Ectodermal cell (in vitro differentiated cells): Measurements from ENCODE around the gene SMYD3.

ENCODE experiments used
- H3K27ac ChIP-seq: 2 replicates; pipeline ENCODE4 v1.7.0; 2013; ENCODE audit warnings: mild to moderate bottlenecking, low read depth, low read length; ENCODE audit not compliant: insufficient read depth, poor library complexity, severe bottlenecking
- H3K27me3 ChIP-seq: 2 replicates; pipeline ENCODE4 v1.7.0; 2013; ENCODE audit warnings: mild to moderate bottlenecking, low read length; ENCODE audit not compliant: insufficient read depth, control insufficient read depth, poor library complexity, severe bottlenecking
- H3K36me3 ChIP-seq: one replicate; pipeline ENCODE4 v1.7.0; 2013; ENCODE audit warnings: low read length; ENCODE audit not compliant: control insufficient read depth, insufficient read depth
- H3K4me1 ChIP-seq: one replicate; pipeline ENCODE4 v1.7.0; 2013; ENCODE audit warnings: low read length; ENCODE audit not compliant: control insufficient read depth, insufficient read depth
- H3K4me3 ChIP-seq: 2 replicates; pipeline ENCODE4 v1.7.0; 2013; ENCODE audit warnings: low read depth, low read length, control low read depth; ENCODE audit not compliant: insufficient read depth
- H3K9me3 ChIP-seq: 2 replicates; pipeline ENCODE4 v1.7.0; 2013; ENCODE audit warnings: mild to moderate bottlenecking, low read length, moderate library complexity; ENCODE audit not compliant: control insufficient read depth
- WGBS, 2 experiments: methylation state at CpG; one replicate each; pipeline ENCODE4 v1.1.7; 2013; ENCODE audit warnings: missing lambda C conversion rate in 2 of 2; 5-methylcytosine and 5-hydroxymethylcytosine counted together

SMYD3 gene

GRCh38 chr1:246476771-246477170, 30.3 kb downstream of the SMYD3 start:
- Histone ChIP-seq H3K36me3 (no peaks in the 10 kb centered on the region), H3K9me3 (no peaks in the 10 kb centered on the region), H3K27me3 (no peaks in the 10 kb centered on the region), H3K4me1 (no peaks in the 10 kb centered on the region), H3K27ac (no peak overlapping the region), H3K4me3 (no peak overlapping the region)
- WGBS, 2 experiments = 88 to 89% methylated on average over 1 of the region's 1 CpG

GRCh38 chr1:246471688-246472087, 35.4 kb downstream of the SMYD3 start:
- no peaks in the 10 kb centered on the region for H3K36me3 ChIP-seq
- H3K9me3 ChIP-seq = no peaks in the 10 kb centered on the region
- H3K27ac ChIP-seq = no peak overlapping the region
- H3K27me3 ChIP-seq = no peaks in the 10 kb centered on the region
- H3K4me1 ChIP-seq = no peaks in the 10 kb centered on the region
- H3K4me3 ChIP-seq = no peak overlapping the region
- 80% methylated on average over 1 of the region's 1 CpG; no CpG with 5 or more reads in 1 of the 2 experiments for WGBS, 2 experiments

- Histone ChIP-seq H3K9me3 (no peaks in the 10 kb centered on the region), H3K27ac (no peak overlapping the region), H3K4me3 (no peak overlapping the region), H3K36me3 (no peaks in the 10 kb centered on the region), H3K4me1 (no peaks in the 10 kb centered on the region), H3K27me3 (no peaks in the 10 kb centered on the region)
- 100% methylated on average over 1 of the region's 1 CpG for WGBS, 2 experiments
These were observed 36.5 kb downstream of the SMYD3 start for GRCh38 chr1:246470585-246470984.

- no peak overlapping the region for H3K4me3 ChIP-seq
- no peak overlapping the region for H3K27ac ChIP-seq
- no peaks in the 10 kb centered on the region for H3K9me3 ChIP-seq
- WGBS, 2 experiments = 90 to 94% methylated on average over 2 of the region's 2 CpGs
- H3K4me1 ChIP-seq = no peaks in the 10 kb centered on the region
- no peaks in the 10 kb centered on the region for H3K36me3 ChIP-seq
- no peaks in the 10 kb centered on the region for H3K27me3 ChIP-seq
These were observed 44.1 kb downstream of the SMYD3 start for GRCh38 chr1:246462986-246463385.

- Histone ChIP-seq H3K27me3 (no peaks in the 10 kb centered on the region), H3K4me1 (no peaks in the 10 kb centered on the region), H3K9me3 (no peaks in the 10 kb centered on the region), H3K4me3 (no peak overlapping the region), H3K36me3 (no peaks in the 10 kb centered on the region), H3K27ac (no peak overlapping the region)
- 100% methylated on average over 1 of the region's 1 CpG; no CpG with 5 or more reads in 1 of the 2 experiments for WGBS, 2 experiments
These were observed 46.7 kb downstream of the SMYD3 start for GRCh38 chr1:246460406-246460805.

- H3K27ac ChIP-seq = no peak overlapping the region
- H3K4me3 ChIP-seq = no peak overlapping the region
- H3K27me3 ChIP-seq = no peaks in the 10 kb centered on the region
- 85 to 86% methylated on average over 14 of the region's 14 CpGs for WGBS, 2 experiments
- H3K9me3 ChIP-seq = no peaks in the 10 kb centered on the region
- H3K36me3 ChIP-seq = no peaks in the 10 kb centered on the region
- H3K4me1 ChIP-seq = no peaks in the 10 kb centered on the region
These were observed 47.9 kb downstream of the SMYD3 start for GRCh38 chr1:246459221-246459620.

GRCh38 chr1:246455476-246455875, 51.6 kb downstream of the SMYD3 start:
- Histone ChIP-seq H3K9me3 (no peaks in the 10 kb centered on the region), H3K27ac (no peak overlapping the region), H3K36me3 (no peaks in the 10 kb centered on the region), H3K27me3 (no peaks in the 10 kb centered on the region), H3K4me1 (no peaks in the 10 kb centered on the region), H3K4me3 (no peak overlapping the region)
- 86 to 100% methylated on average over 1 of the region's 1 CpG for WGBS, 2 experiments

- H3K36me3 ChIP-seq = no peaks in the 10 kb centered on the region
- no peaks in the 10 kb centered on the region for H3K9me3 ChIP-seq
- no peaks in the 10 kb centered on the region for H3K4me1 ChIP-seq
- H3K4me3 ChIP-seq = no peak overlapping the region
- no peak overlapping the region for H3K27ac ChIP-seq
- H3K27me3 ChIP-seq = no peaks in the 10 kb centered on the region
These were observed 52.4 kb downstream of the SMYD3 start for GRCh38 chr1:246454655-246455054.

GRCh38 chr1:246450611-246451251, 56.3 kb downstream of the SMYD3 start:
- Histone ChIP-seq H3K4me1 (no peaks in the 10 kb centered on the region), H3K4me3 (no peak overlapping the region), H3K9me3 (no peaks in the 10 kb centered on the region), H3K36me3 (no peaks in the 10 kb centered on the region), H3K27ac (no peak overlapping the region), H3K27me3 (no peaks in the 10 kb centered on the region)
- WGBS, 2 experiments = 92 to 97% methylated on average over 5 to 6 of the region's 6 CpGs

- Histone ChIP-seq H3K36me3 (no peaks in the 10 kb centered on the region), H3K27me3 (no peaks in the 10 kb centered on the region), H3K4me3 (no peak overlapping the region), H3K9me3 (no peaks in the 10 kb centered on the region), H3K4me1 (no peaks in the 10 kb centered on the region), H3K27ac (no peak overlapping the region)
- 96 to 98% methylated on average over 3 of the region's 3 CpGs for WGBS, 2 experiments
These were observed 58.7 kb downstream of the SMYD3 start for GRCh38 chr1:246448373-246448772.

GRCh38 chr1:246447501-246447900, 59.6 kb downstream of the SMYD3 start:
- 93 to 96% methylated on average over 2 of the region's 2 CpGs for WGBS, 2 experiments
- Histone ChIP-seq H3K27ac (no peak overlapping the region), H3K27me3 (no peaks in the 10 kb centered on the region), H3K36me3 (no peaks in the 10 kb centered on the region), H3K4me1 (no peaks in the 10 kb centered on the region), H3K9me3 (no peaks in the 10 kb centered on the region), H3K4me3 (no peak overlapping the region)
